ENCODE results near the gene LPAR5. TPM values are rescaled to one million over a fixed set of nuclear protein-coding genes. Genes with fewer than 3 reads are reported as not detected.

Gene LPAR5
- total and polyA plus RNA-seq, 2 of the 13 experiments (the other 11 are each of a cell fraction or from before 2014, with no cell fraction given) = 0.09 to 0.32 TPM

DNA sequence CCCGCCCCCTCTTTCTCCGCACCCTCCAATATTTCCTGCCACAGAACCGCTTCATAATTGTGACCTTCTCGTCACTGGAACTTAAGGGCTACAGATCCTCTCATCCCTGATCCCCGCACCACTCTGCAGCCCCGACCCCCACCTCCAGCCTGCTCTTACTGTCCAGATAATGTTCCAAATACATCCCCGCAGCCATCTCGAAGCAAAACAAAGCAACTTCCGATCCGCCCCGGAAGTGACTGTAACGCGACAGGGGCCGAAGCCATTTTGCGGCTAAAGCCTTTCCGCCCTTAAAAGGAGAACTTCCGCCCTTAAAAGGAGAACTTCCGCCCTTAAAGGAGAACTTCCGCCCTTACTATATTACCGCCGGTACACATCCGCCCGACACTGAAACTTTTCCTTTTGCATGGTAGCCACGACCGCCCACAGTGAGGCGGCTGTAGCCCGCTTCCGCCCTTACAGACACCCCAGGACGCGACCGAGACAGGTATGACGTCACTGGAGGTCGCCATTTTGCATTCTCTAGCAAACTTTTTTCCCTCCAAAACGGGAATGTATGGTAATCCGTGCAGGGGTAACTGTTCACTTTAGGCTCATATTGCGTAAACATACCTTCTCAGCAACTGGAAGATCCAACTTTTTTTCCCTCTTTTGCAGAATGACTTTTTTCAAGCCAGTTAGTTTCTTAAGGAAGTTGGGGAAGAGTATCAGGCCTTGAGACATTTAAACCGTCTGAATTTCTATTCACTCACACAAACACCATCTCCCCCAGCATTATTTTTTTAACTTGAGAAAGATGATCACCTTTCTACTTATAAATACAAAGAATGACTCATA is 27.4 kb upstream of the LPAR5 start, which contains the start of gene ING4 (continued):
- TF ChIP-seq ZNF674 (CRISPR knock-in tag; IDR thresholded peaks at IDR 0.05; ENCODE audit: low read depth) (no peak), SIN3A (IDR thresholded peaks at IDR 0.05; ENCODE audit: borderline replicate concordance, low read depth, low read length) (0 out of 2 replicates have a peak, but pooled peaks have one; percentile 25), SAFB2 (CRISPR knock-in tag; IDR thresholded peaks at IDR 0.05; ENCODE audit: borderline replicate concordance, low read depth) (no peak; the same call in 1 of the 2 replicates), THYN1 (CRISPR knock-in tag; IDR thresholded peaks at IDR 0.05; ENCODE audit: borderline replicate concordance, low read depth) (no peak), HES4 (CRISPR knock-in tag; IDR thresholded peaks at IDR 0.05; ENCODE audit: borderline replicate concordance) (no peak), STAG1 (CRISPR knock-in tag; IDR thresholded peaks at IDR 0.05) (no peak), ZNF7 (CRISPR knock-in tag; IDR thresholded peaks at IDR 0.05) (no peak), ZBTB14 (CRISPR knock-in tag; IDR thresholded peaks at IDR 0.05) (no peak), ZNF264 (CRISPR knock-in tag; IDR thresholded peaks at IDR 0.05) (no peak; the same call in 1 of the 2 replicates), TBX3 (IDR thresholded peaks at IDR 0.05; ENCODE audit: borderline replicate concordance) (no peak; the same call in 1 of the 2 replicates), ZC3H4 (CRISPR knock-in tag; IDR thresholded peaks at IDR 0.05; ENCODE audit: borderline replicate concordance) (no peak), MEIS1 (CRISPR knock-in tag; IDR thresholded peaks at IDR 0.05; ENCODE audit: borderline replicate concordance) (no peak), ZGPAT (CRISPR knock-in tag; IDR thresholded peaks at IDR 0.05) (peak; percentile 91), KLF16 (CRISPR knock-in tag; IDR thresholded peaks at IDR 0.05) (peak in 1 of 2 experiments; percentile 90; a peak in 2 of 4 replicates), FOXA1 (IDR thresholded peaks at IDR 0.05) (no peak), FOXA1 (CRISPR knock-in tag; IDR thresholded peaks at IDR 0.05) (peak; percentile 78), ZNF550 (CRISPR knock-in tag; IDR thresholded peaks at IDR 0.05; ENCODE audit: borderline replicate concordance) (no peak), ZNF205 (CRISPR knock-in tag; IDR thresholded peaks at IDR 0.05) (no peak), MED13 (CRISPR knock-in tag; IDR thresholded peaks at IDR 0.05) (0 out of 2 replicates have a peak, but pooled peaks have one; percentile 35), ZNF230 (CRISPR knock-in tag; IDR thresholded peaks at IDR 0.05) (no peak), AFF4 (CRISPR knock-in tag; IDR thresholded peaks at IDR 0.05) (no peak), ZNF224 (CRISPR knock-in tag; IDR thresholded peaks at IDR 0.05) (no peak)
- TF ChIP-seq, protein P1, sequence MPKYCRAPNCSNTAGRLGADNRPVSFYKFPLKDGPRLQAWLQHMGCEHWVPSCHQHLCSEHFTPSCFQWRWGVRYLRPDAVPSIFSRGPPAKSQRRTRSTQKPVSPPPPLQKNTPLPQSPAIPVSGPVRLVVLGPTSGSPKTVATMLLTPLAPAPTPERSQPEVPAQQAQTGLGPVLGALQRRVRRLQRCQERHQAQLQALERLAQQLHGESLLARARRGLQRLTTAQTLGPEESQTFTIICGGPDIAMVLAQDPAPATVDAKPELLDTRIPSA (CRISPR knock-in tag; IDR thresholded peaks at IDR 0.05; ENCODE audit: borderline replicate concordance) = no peak; the same call in 1 of the 2 replicates

Measured in HepG2 (cell line).